SK-N-SH treated with all-trans-retinoic acid at 6 μM for 48 hours (cell line): Measurements from ENCODE around the gene BTAF1.

Experiments
- ATAC-seq: fragments of 200-7000 bp; cut with Tn5 transposase; 3 replicates; pipeline ENCODE4 v1.9.1; 2020; ENCODE audit warnings: mild to moderate bottlenecking, moderate library complexity
- ARNTL ChIP-seq: fragments of 450-650 bp; formaldehyde crosslinking; IDR thresholded peaks from 2 replicates; pipeline ENCODE4 v1.5.0; 2020; ENCODE audit warnings: low read depth, mild to moderate bottlenecking, moderate library complexity, borderline replicate concordance
- BACH2 ChIP-seq: fragments of 250-450 bp; sonication (Bioruptor Pico); IDR thresholded peaks from 2 replicates; pipeline ENCODE4 v1.9.0; 2021; ENCODE audit warnings: mild to moderate bottlenecking, borderline replicate concordance
- CREB5 ChIP-seq: fragments of 250-450 bp; sonication (Bioruptor Pico); IDR thresholded peaks from 2 replicates; pipeline ENCODE4 v1.5.1; 2020; ENCODE audit warnings: low read depth, mild to moderate bottlenecking, moderate library complexity
- CSDC2 ChIP-seq: fragments of 250-450 bp; sonication (Bioruptor Pico); IDR thresholded peaks from 2 replicates; pipeline ENCODE4 v1.5.0; 2020; ENCODE audit warnings: mild to moderate bottlenecking, moderate library complexity
- CSRNP3 ChIP-seq: fragments of 250-450 bp; sonication (Bioruptor Pico); IDR thresholded peaks from 2 replicates; pipeline ENCODE4 v1.5.1; 2021; ENCODE audit warnings: mild to moderate bottlenecking, moderate library complexity
- ESRRG ChIP-seq: fragments of 250-450 bp; sonication (Bioruptor Pico); IDR thresholded peaks from 2 replicates; pipeline ENCODE4 v1.6.1; 2021; ENCODE audit warnings: mild to moderate bottlenecking
- GLIS3 ChIP-seq: fragments of 250-450 bp; sonication (Bioruptor Pico); IDR thresholded peaks from 2 replicates; pipeline ENCODE4 v1.5.0; 2020; ENCODE audit warnings: mild to moderate bottlenecking, moderate library complexity
- OSR1 ChIP-seq: fragments of 250-450 bp; sonication (Bioruptor Pico); IDR thresholded peaks from 2 replicates; pipeline ENCODE4 v1.8.0; 2022; ENCODE audit warnings: moderate library complexity, mild to moderate bottlenecking, inconsistent platforms
- PATZ1 ChIP-seq: fragments of 250-450 bp; sonication (Bioruptor Pico); IDR thresholded peaks from 2 replicates; pipeline ENCODE4 v1.8.0; 2020; ENCODE audit warnings: mild to moderate bottlenecking, moderate library complexity, borderline replicate concordance
- POU6F1 ChIP-seq: fragments of 250-450 bp; sonication (Bioruptor Pico); IDR thresholded peaks from 2 replicates; pipeline ENCODE4 v1.8.0; 2021; ENCODE audit warnings: low read depth, mild to moderate bottlenecking, moderate library complexity, borderline replicate concordance
- SNAI2 ChIP-seq: fragments of 250-450 bp; sonication (Bioruptor Pico); IDR thresholded peaks from 2 replicates; pipeline ENCODE4 v1.5.0; 2020; ENCODE audit warnings: mild to moderate bottlenecking, moderate library complexity
- TCF4 ChIP-seq: fragments of 250-450 bp; sonication (Bioruptor Pico); IDR thresholded peaks from 2 replicates; pipeline ENCODE4 v1.8.0; 2021; ENCODE audit warnings: mild to moderate bottlenecking, moderate library complexity, borderline replicate concordance
- TOX ChIP-seq: fragments of 250-450 bp; sonication (Bioruptor Pico); IDR thresholded peaks from 2 replicates; pipeline ENCODE4 v1.8.0; 2021; ENCODE audit warnings: mild to moderate bottlenecking, moderate library complexity, borderline replicate concordance
- TSHZ2 ChIP-seq: fragments of 250-450 bp; sonication (Bioruptor Pico); IDR thresholded peaks from 2 replicates; pipeline ENCODE4 v1.5.0; 2020; ENCODE audit warnings: mild to moderate bottlenecking, moderate library complexity
- ZFP3 ChIP-seq: fragments of 250-450 bp; sonication (Bioruptor Pico); IDR thresholded peaks from 2 replicates; pipeline ENCODE4 v1.5.0; 2020; ENCODE audit warnings: mild to moderate bottlenecking, moderate library complexity
- ZNF565 ChIP-seq: fragments of 450-650 bp; formaldehyde crosslinking; conservative IDR thresholded peaks from 2 replicates; pipeline ENCODE4 v1.5.0; 2020; ENCODE audit warnings: low read depth, mild to moderate bottlenecking, moderate library complexity
- ZNF70 ChIP-seq: fragments of 450-650 bp; formaldehyde crosslinking; IDR thresholded peaks from 2 replicates; pipeline ENCODE4 v1.5.0; 2020; ENCODE audit warnings: mild to moderate bottlenecking, moderate library complexity
- ZNF8 ChIP-seq: fragments of 450-650 bp; formaldehyde crosslinking; IDR thresholded peaks from 2 replicates; pipeline ENCODE4 v1.5.0; 2020; ENCODE audit warnings: mild to moderate bottlenecking, moderate library complexity

BTAF1 gene

GRCh38 chr10:92052088-92052487 lies 128.5 kb downstream of the BTAF1 start:
- TF ChIP-seq CSDC2 (no peak), ARNTL (CRISPR knock-in tag) (no peak), TCF4 (CRISPR knock-in tag) (no peak), CSRNP3 (CRISPR knock-in tag) (no peak), PATZ1 (CRISPR knock-in tag) (no peak), POU6F1 (no peak), GLIS3 (CRISPR knock-in tag) (no peak), TSHZ2 (CRISPR knock-in tag) (no peak), OSR1 (CRISPR knock-in tag) (no peak), CREB5 (CRISPR knock-in tag) (no peak), ZNF70 (CRISPR knock-in tag) (no peak), ZNF8 (no peak), SNAI2 (CRISPR knock-in tag) (no peak), BACH2 (CRISPR knock-in tag) (no peak), ESRRG (CRISPR knock-in tag) (no peak)
- ATAC-seq: no peak

- TF ChIP-seq PATZ1 (CRISPR knock-in tag) (no peak), SNAI2 (CRISPR knock-in tag) (no peak), ZNF70 (CRISPR knock-in tag) (no peak), ZNF8 (no peak), ESRRG (CRISPR knock-in tag) (no peak), ARNTL (CRISPR knock-in tag) (no peak), OSR1 (CRISPR knock-in tag) (no peak), GLIS3 (CRISPR knock-in tag) (no peak), CSDC2 (no peak), TCF4 (CRISPR knock-in tag) (no peak), ZNF565 (CRISPR knock-in tag) (no peak), ZFP3 (no peak), POU6F1 (no peak), CSRNP3 (CRISPR knock-in tag) (no peak), TOX (CRISPR knock-in tag) (no peak)
- no peak for ATAC-seq
Observed at GRCh38 chr10:92052741-92053140, 129.2 kb downstream of the BTAF1 start.
